H1 (cell line): ENCODE data around the gene MBD3. TPM values are rescaled to one million over a fixed set of nuclear protein-coding genes. Genes with fewer than 3 reads are reported as not detected.

ENCODE experiments used
- BACH1 ChIP-seq: IDR thresholded peaks from 2 replicates; pipeline ENCODE4 v1.6.1; 2012; ENCODE audit warnings: low read length, improper control_type of control experiment
- CBX5 ChIP-seq: fragments of 300-800, 300-1000 bp; sonication (generic); IDR thresholded peaks from 2 replicates; pipeline ENCODE4 v1.7.1; 2016; ENCODE audit warnings: antibody characterized with exemption, low read length, low read depth
- TCF12 ChIP-seq: IDR thresholded peaks from 2 replicates; pipeline ENCODE4 v1.6.1; 2011; ENCODE audit warnings: low read depth, mild to moderate bottlenecking, low read length
- ZNF274 ChIP-seq: IDR thresholded peaks from 2 replicates; pipeline ENCODE4 v1.7.0; 2012; ENCODE audit warnings: low read length, borderline replicate concordance; ENCODE audit errors: extremely low read depth
- polyA plus RNA-seq, 7 experiments: library from polyadenylated mRNA; depleted of rRNA in 3 of 7; stranded (reverse) in 5 of 7; unstranded in 2 of 7; fragments of >200 nt in 5 of 7; fragments of 200-250 nt in 2 of 7; gene quantifications; 1 replicate in 5 of 7; 2 replicates in 1 of 7; 4 replicates in 1 of 7; pipeline versions ENCODE4 v1.2.1 to v1.2.3, GENCODE V29; 2011 to 2013; ENCODE audit warnings: missing spikeins in 2 of 7, mixed read lengths in 2 of 7
- total RNA-seq: library from RNA; stranded (reverse); fragmentation: NEBNext Ultra II Directional; extraction: Animal tissue kit (Norgen Biotek cat#: 25700); gene quantifications from 2 replicates; pipeline ENCODE4 v1.2.1, GENCODE V29; 2021

MBD3 gene
- total and polyA plus RNA-seq, 2 of the 8 experiments (the other 6 are each of a cell fraction or from before 2014, with no cell fraction given) = 88.2 to 110 TPM

DNA sequence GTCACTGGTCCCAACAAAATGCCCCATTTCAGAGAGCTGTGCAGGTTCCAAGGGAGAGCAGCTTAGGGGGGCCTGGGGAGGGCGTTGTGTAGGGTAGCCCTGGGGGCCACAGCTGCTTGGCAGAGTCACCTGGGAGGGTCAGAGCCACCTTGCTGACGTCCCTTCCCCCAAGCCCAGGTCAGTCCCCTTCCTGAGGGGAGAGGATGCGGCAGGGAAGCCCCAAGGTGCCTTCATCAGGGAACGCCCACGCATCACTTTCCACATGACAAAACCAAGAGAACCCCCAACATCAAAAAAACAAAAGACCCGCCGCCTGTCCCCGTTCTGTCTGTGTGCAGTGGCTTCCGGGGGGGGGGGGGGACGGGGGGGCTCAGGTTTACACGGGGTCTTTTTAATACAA lies 17.9 kb upstream of the MBD3 start (continued):
- TF ChIP-seq ZNF274 (no peak), TCF12 (no peak), CBX5 (no peak), BACH1 (no peak)
- TF ChIP-seq, all 59 proteins: peak for 0
